Renal cortex interstitium (tissue), 3 donors: ENCODE data around the gene ZNF154. TPM values are rescaled to one million over a fixed set of nuclear protein-coding genes. Genes with fewer than 3 reads are reported as not detected.

Experiments used
- polyA plus RNA-seq, 3 donors: library from polyadenylated mRNA; unstranded; fragments of 120-200 nt; gene quantifications; one replicate each; pipeline ENCODE4 v1.2.1, GENCODE V29; 2013; ENCODE audit not compliant: insufficient read length in 3 of 3

ZNF154 gene
- polyA plus RNA-seq, 3 donors = 26.3 to 36.1 (median 27.7) TPM

Other genes starting within 250 kb of the ZNF154 start
- 10 to 100 TPM; 21.3 to 23.6 (median 22.8) TPM for gene ZNF772, start 231.6 kb downstream of the ZNF154 start, polyA plus RNA-seq
- gene ZNF419, start 221.5 kb downstream of the ZNF154 start, polyA plus RNA-seq = 10 to 100 TPM; 20.3 to 22.7 (median 20.8) TPM
- 10 to 100 TPM; 12.0 to 16.8 (median 15.4) TPM for gene ZNF773, start 209.3 kb downstream of the ZNF154 start, polyA plus RNA-seq
- gene ZNF549, start 181.8 kb downstream of the ZNF154 start, polyA plus RNA-seq = 10 to 100 TPM; 12.5 to 16.4 (median 15.8) TPM
- gene ZNF550, start 149.3 kb downstream of the ZNF154 start, polyA plus RNA-seq = 10 to 100 TPM; 18.5 to 21.8 (median 20.6) TPM
- gene ZNF416, start 130.3 kb downstream of the ZNF154 start, polyA plus RNA-seq = 10 to 100 TPM in 1 of 3 donors, 1 to 10 TPM in 2; 7.7 to 10.8 (median 9.1) TPM
- gene ZIK1, start 125.1 kb downstream of the ZNF154 start, polyA plus RNA-seq = 10 to 100 TPM; 19.3 to 23.8 (median 20.8) TPM
- 1 to 10 TPM; 4.9 to 6.3 (median 4.9) TPM for gene ZNF530, start 109.3 kb downstream of the ZNF154 start, polyA plus RNA-seq
- 10 to 100 TPM; 25.4 to 29.1 (median 26.7) TPM for gene ZNF134, start 95.0 kb downstream of the ZNF154 start, polyA plus RNA-seq
- gene ZNF211, start 76.0 kb downstream of the ZNF154 start, polyA plus RNA-seq = 10 to 100 TPM; 31.6 to 42.6 (median 35.0) TPM
- under 1 TPM in 2 of 3 donors, not detected in 1; 0.06 to 0.08 TPM for gene ZSCAN4, start 40.3 kb downstream of the ZNF154 start, polyA plus RNA-seq
- gene ZNF551, start 27.2 kb downstream of the ZNF154 start, polyA plus RNA-seq = 10 to 100 TPM; 14.2 to 17.3 (median 16.4) TPM
- 10 to 100 TPM; 17.7 to 20.6 (median 20.0) TPM for gene ZNF671, start 18.4 kb upstream of the ZNF154 start, polyA plus RNA-seq
- gene ZNF776, start 37.6 kb upstream of the ZNF154 start, polyA plus RNA-seq = 10 to 100 TPM; 34.6 to 45.6 (median 37.8) TPM
- gene ZNF586, start 60.5 kb upstream of the ZNF154 start, polyA plus RNA-seq = 10 to 100 TPM; 21.2 to 29.9 (median 23.7) TPM
- 10 to 100 TPM; 14.2 to 26.2 (median 19.2) TPM for gene ZNF552, start 105.7 kb upstream of the ZNF154 start, polyA plus RNA-seq
- gene ZNF587B, start 121.1 kb upstream of the ZNF154 start, polyA plus RNA-seq = 10 to 100 TPM; 14.2 to 18.6 (median 17.5) TPM
- gene ZNF587, start 140.7 kb upstream of the ZNF154 start, polyA plus RNA-seq = 10 to 100 TPM; 24.8 to 49.0 (median 27.3) TPM
- gene ZNF814, start 179.8 kb upstream of the ZNF154 start, polyA plus RNA-seq = 10 to 100 TPM; 56.1 to 83.8 (median 59.8) TPM
- gene ZNF417, start 207.4 kb upstream of the ZNF154 start, polyA plus RNA-seq = 10 to 100 TPM; 20.6 to 31.7 (median 29.6) TPM
- gene ZNF418, start 226.2 kb upstream of the ZNF154 start, polyA plus RNA-seq = 10 to 100 TPM; 21.9 to 32.8 (median 25.7) TPM
- 1 to 10 TPM; 8.9 to 10.0 (median 9.6) TPM for gene ZNF256, start 238.5 kb upstream of the ZNF154 start, polyA plus RNA-seq